OCI-LY7 (cell line): Measurements from ENCODE around the gene ESD. TPM values are rescaled to one million over a fixed set of nuclear protein-coding genes. Genes with fewer than 3 reads are reported as not detected.

Experiments used
- BruUV-seq: library from RNA; stranded (reverse); fragments of 400-500 nt; replicated peaks from 2 replicates; lab custom pipeline; 2021; lab: Mats Ljungman, UMichigan
- CTCF ChIA-PET: fragments of 300-600 bp; sonication (Branson Sonifier 250); formaldehyde crosslinking; loops from one replicate; lab custom pipeline; 2022; ENCODE audit warnings: antibody characterized with exemption; ENCODE audit not compliant: unreplicated experiment; lab: Charles Lee
- POLR2A ChIA-PET: fragments of 300-600 bp; sonication (Branson Sonifier 250); formaldehyde crosslinking; loops from one replicate; lab custom pipeline; 2022; ENCODE audit warnings: antibody characterized with exemption; lab: Charles Lee
- DNase-seq: peaks from one replicate; pipeline ENCODE4 v3.0.0-alpha.2; 2015; ENCODE audit warnings: low spot score
- H2AFZ ChIP-seq: fragments of 200-600 bp; sonication (generic), shearing (Covaris generic); 2 replicates; pipeline ENCODE4 v1.6.1; 2014; ENCODE audit warnings: mild to moderate bottlenecking, antibody characterized with exemption, low read length, moderate library complexity
- H3K27ac ChIP-seq: fragments of 200-600 bp; sonication (generic); 2 replicates; pipeline ENCODE4 v1.5.1; 2014; ENCODE audit warnings: mixed run types, low read depth, mild to moderate bottlenecking, moderate library complexity, low read length, inconsistent platforms; ENCODE audit not compliant: poor library complexity, severe bottlenecking
- H3K36me3 ChIP-seq: fragments of 200-600 bp; sonication (generic); 2 replicates; pipeline ENCODE4 v1.6.1; 2014; ENCODE audit warnings: mild to moderate bottlenecking, antibody characterized with exemption, low read length, moderate library complexity, mixed read lengths; ENCODE audit not compliant: insufficient read depth
- H3K4me1 ChIP-seq: fragments of 200-600 bp; sonication (generic); 2 replicates; pipeline ENCODE4 v1.5.1; 2014; ENCODE audit warnings: mild to moderate bottlenecking, low read length; ENCODE audit not compliant: insufficient read depth, poor library complexity, severe bottlenecking
- H3K4me2 ChIP-seq: fragments of 200-600 bp; sonication (generic); 2 replicates; pipeline ENCODE4 v1.6.1; 2014; ENCODE audit warnings: mild to moderate bottlenecking, low read length
- H3K4me3 ChIP-seq: fragments of 200-600 bp; sonication (generic); 2 replicates; pipeline ENCODE4 v1.5.1; 2014; ENCODE audit warnings: mild to moderate bottlenecking, low read depth, low read length; ENCODE audit not compliant: poor library complexity, severe bottlenecking
- H3K79me2 ChIP-seq: fragments of 200-600 bp; sonication (generic); 2 replicates; pipeline ENCODE4 v1.6.1; 2016; ENCODE audit warnings: low read depth, mild to moderate bottlenecking, low read length, moderate library complexity, mixed read lengths; ENCODE audit not compliant: insufficient read depth
- H3K9me2 ChIP-seq: fragments of 200-600 bp; sonication (generic); 2 replicates; pipeline ENCODE4 v1.6.1; 2016; ENCODE audit warnings: mild to moderate bottlenecking, low read length, mixed read lengths; ENCODE audit not compliant: insufficient read depth
- H3K9me3 ChIP-seq: fragments of 200-600 bp; sonication (generic); 2 replicates; pipeline ENCODE4 v1.6.1; 2014; ENCODE audit warnings: mild to moderate bottlenecking, mixed run types, low read length, mixed read lengths
- H4K20me1 ChIP-seq: fragments of 200-600 bp; sonication (generic); 2 replicates; pipeline ENCODE4 v1.6.1; 2014; ENCODE audit warnings: mild to moderate bottlenecking, antibody characterized with exemption, low read length, moderate library complexity, mixed read lengths; ENCODE audit not compliant: insufficient read depth
- CTCF ChIP-seq: fragments of 200-600 bp; sonication (generic); conservative IDR thresholded peaks from 2 replicates; pipeline ENCODE4 v1.5.1; 2014; ENCODE audit warnings: mild to moderate bottlenecking, antibody characterized with exemption, low read length, moderate library complexity, mixed read lengths
- EZH2phosphoT487 ChIP-seq: fragments of 200-600 bp; sonication (generic); IDR thresholded peaks from 2 replicates; pipeline ENCODE4 v1.6.1; 2018; ENCODE audit warnings: low read depth, borderline replicate concordance, mild to moderate bottlenecking, mixed run types, antibody characterized with exemption, low read length, moderate library complexity, mixed read lengths
- intact Hi-C: fragments of 100-400 bp; cut with micrococcal nuclease; formaldehyde crosslinking; loops from one replicate; pipeline ENCODE4 v1.10.0; 2022; ENCODE audit not compliant: unreplicated experiment
- total RNA-seq, 2 experiments: library from RNA; depleted of rRNA in 1 of 2; stranded (reverse); fragments of >200 nt in 1 of 2; shearing (Covaris generic) in 1 of 2; gene quantifications; 2 replicates each; pipeline ENCODE4 v1.2.3, GENCODE V29; 2014 to 2022

ESD gene
- total RNA-seq, 2 experiments from 2014 or later: 41.6 to 48.0 TPM

GRCh38 chr13:46845146-46845545 lies 48.2 kb upstream of the ESD start:
- H3K4me1 ChIP-seq: no peaks in the 10 kb centered on the region
- BruUV-seq: no TSS peak
- no peaks in the 10 kb centered on the region for H3K9me2 ChIP-seq
- POLR2A ChIA-PET: interaction anchor here (0.7 kb wide), 1 partner anchor 1634 kb away, joined by 3 read pairs; no protein-coding TSS in a partner anchor
- H3K36me3 ChIP-seq: no peaks in the 10 kb centered on the region
- no peak overlapping the region for H3K4me2 ChIP-seq
- no peaks in the 10 kb centered on the region for H3K9me3 ChIP-seq
- no peak overlapping the region for H3K27ac ChIP-seq
- intact Hi-C loops: no loop called here
- no peaks in the 10 kb centered on the region for H4K20me1 ChIP-seq
- no peak overlapping the region for H3K4me3 ChIP-seq
- DNase-seq: no peak
- no peak overlapping the region for H2AFZ ChIP-seq
- no peaks in the 10 kb centered on the region for H3K79me2 ChIP-seq
- CTCF ChIA-PET: no interaction called here
- TF ChIP-seq CTCF (no peak), EZH2phosphoT487 (no peak)

GRCh38 chr13:46844431-46844830 lies 47.5 kb upstream of the ESD start:
- TF ChIP-seq EZH2phosphoT487 (no peak), CTCF (no peak)
- Histone ChIP-seq H3K4me3 (no peak overlapping the region), H3K9me3 (no peaks in the 10 kb centered on the region), H3K9me2 (no peaks in the 10 kb centered on the region), H3K4me1 (no peaks in the 10 kb centered on the region), H3K4me2 (no peak overlapping the region), H3K79me2 (no peaks in the 10 kb centered on the region), H4K20me1 (no peaks in the 10 kb centered on the region), H3K27ac (no peak overlapping the region), H2AFZ (no peak overlapping the region), H3K36me3 (no peaks in the 10 kb centered on the region)
- intact Hi-C loops: no loop called here
- CTCF ChIA-PET: no interaction called here
- POLR2A ChIA-PET: interaction anchor here (0.6 to 1.2 kb wide), 2 partner anchors 9 to 22 kb away, joined by 3 to 5 read pairs; no protein-coding TSS in a partner anchor
- no TSS peak for BruUV-seq
- DNase-seq: no peak

- Histone ChIP-seq H3K4me2 (no peak overlapping the region), H4K20me1 (no peaks in the 10 kb centered on the region), H3K9me2 (no peaks in the 10 kb centered on the region), H3K27ac (no peak overlapping the region), H3K36me3 (no peaks in the 10 kb centered on the region), H3K4me3 (no peak overlapping the region), H3K79me2 (no peaks in the 10 kb centered on the region), H3K9me3 (no peaks in the 10 kb centered on the region), H3K4me1 (no peaks in the 10 kb centered on the region), H2AFZ (no peak overlapping the region)
- POLR2A ChIA-PET: no interaction called here
- CTCF ChIA-PET: no interaction called here
- intact Hi-C loops: no loop called here
- no peak for DNase-seq
- TF ChIP-seq EZH2phosphoT487 (no peak), CTCF (no peak)
- BruUV-seq: no TSS peak
These were observed 42.4 kb upstream of the ESD start for GRCh38 chr13:46839399-46839798.
